Prostate gland (tissue), 2 donors: Measurements from ENCODE around the gene PRKAG2.

ENCODE experiments used
- POLR2A ChIP-seq: fragments of 450-650 bp; IDR thresholded peaks from one replicate; pipeline ENCODE4 v1.6.1; 2016; ENCODE audit warnings: antibody characterized with exemption, mild to moderate bottlenecking
- POLR2AphosphoS5 ChIP-seq: sonication (generic); formaldehyde crosslinking; IDR thresholded peaks from one replicate; pipeline ENCODE4 v1.6.1; 2017; ENCODE audit warnings: antibody characterized with exemption
- TF ChIP-seq, protein P1 (sequence below), 4 experiments: fragments of 200-600 bp in 2 of 4; fragments of 450-650 bp in 2 of 4; sonication (generic) in 2 of 4; IDR thresholded peaks; 1 replicate in 3 of 4; 2 replicates in 1 of 4; pipeline ENCODE4 v1.5.1; 2016 to 2019; ENCODE audit warnings: antibody characterized with exemption in 4 of 4, mild to moderate bottlenecking in 2 of 4, moderate library complexity in 2 of 4

DNA sequence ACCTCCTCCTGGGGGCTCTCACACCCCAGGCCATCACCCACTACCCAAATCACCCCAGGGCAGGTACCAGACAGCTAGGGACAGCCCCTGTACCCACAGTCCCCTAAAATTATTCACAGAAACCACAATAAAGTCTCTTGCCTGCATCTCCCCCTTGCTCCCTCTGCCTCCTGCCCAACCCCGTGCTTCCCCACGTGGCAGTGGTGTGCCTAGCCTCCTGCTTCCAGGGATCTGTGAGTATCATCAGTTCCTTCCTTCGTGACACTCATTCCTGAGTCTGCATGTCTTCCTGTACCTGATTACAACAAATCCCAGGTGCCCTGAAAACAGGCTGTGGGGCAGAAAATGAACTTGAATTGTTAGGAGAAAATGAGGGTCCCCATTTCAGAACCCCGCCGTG, 61.5 kb downstream of the PRKAG2 start:
- TF ChIP-seq, protein P1, sequence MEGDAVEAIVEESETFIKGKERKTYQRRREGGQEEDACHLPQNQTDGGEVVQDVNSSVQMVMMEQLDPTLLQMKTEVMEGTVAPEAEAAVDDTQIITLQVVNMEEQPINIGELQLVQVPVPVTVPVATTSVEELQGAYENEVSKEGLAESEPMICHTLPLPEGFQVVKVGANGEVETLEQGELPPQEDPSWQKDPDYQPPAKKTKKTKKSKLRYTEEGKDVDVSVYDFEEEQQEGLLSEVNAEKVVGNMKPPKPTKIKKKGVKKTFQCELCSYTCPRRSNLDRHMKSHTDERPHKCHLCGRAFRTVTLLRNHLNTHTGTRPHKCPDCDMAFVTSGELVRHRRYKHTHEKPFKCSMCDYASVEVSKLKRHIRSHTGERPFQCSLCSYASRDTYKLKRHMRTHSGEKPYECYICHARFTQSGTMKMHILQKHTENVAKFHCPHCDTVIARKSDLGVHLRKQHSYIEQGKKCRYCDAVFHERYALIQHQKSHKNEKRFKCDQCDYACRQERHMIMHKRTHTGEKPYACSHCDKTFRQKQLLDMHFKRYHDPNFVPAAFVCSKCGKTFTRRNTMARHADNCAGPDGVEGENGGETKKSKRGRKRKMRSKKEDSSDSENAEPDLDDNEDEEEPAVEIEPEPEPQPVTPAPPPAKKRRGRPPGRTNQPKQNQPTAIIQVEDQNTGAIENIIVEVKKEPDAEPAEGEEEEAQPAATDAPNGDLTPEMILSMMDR (IDR thresholded peaks at IDR 0.05) = no peak
- TF ChIP-seq POLR2A = no peak
- no peak for TF ChIP-seq POLR2AphosphoS5
